CD4-positive, alpha-beta T cell treated with Interleukin-1 beta for 1 hour (primary cell): ENCODE measurements around the gene ZFHX3.

Experiments used
- DNase-seq, 2 donors: peaks; one replicate each; pipeline ENCODE4 v3.0.0-alpha.2; 2020 to 2022

Gene ZFHX3

DNA sequence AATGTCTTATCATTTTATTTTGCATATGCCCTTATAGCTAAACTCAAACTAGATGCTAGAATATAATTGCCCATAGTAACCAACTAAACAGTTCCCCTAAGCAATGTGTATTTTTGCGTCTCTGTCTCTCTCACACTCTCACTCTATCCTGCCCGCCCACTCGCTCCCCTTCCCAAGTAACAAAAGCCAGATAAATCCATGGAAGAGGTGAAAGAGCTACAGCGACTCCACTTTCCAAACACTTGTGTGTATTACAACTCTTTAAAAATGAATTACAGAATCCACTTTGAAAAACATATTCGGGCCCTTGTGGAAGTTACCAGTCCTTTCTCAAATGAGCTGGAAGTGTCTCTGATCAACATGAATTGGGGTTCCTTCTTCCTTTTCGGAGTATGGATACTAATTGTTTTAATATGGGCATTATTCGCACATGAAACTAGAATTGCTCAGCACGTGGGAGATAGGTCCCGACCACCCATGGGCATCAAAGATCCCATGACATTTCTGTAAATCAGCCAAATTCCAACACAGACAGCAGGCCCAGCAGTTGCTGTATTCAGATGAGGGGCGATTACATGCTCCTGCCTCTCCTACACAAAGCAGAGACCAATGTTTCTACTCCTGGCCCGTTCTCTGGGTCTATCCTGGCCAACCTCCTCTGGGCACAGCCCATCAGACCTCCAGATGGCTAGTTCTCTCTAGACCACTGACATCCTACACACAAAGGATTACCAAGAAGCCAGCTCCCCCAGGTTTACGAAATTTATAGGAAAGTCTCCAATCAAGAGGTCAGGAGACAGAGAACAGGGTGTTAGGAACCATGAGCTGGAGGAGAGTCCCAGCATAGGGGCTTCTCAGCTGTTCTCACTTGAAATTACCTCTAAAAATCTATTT is 121.5 kb downstream of the ZFHX3 start:
- DNase-seq = no peak

DNA sequence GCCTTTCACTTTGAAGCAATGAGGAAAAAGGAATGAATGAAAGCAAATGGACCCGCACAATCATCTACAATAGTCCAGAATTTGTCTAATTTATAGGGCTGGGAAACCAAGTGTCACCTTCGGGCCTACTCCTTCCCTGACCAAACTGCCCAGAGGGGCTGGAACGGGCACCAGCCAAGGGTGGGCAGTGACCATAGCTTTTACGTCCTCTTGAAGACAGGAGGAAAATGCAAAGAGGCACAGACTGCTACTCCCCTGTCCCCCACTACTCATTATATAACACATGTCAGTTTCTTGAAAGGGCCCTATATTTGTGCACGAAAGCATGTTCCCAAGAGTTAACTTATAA is 122.3 kb downstream of the ZFHX3 start:
- DNase-seq = no peak

DNA sequence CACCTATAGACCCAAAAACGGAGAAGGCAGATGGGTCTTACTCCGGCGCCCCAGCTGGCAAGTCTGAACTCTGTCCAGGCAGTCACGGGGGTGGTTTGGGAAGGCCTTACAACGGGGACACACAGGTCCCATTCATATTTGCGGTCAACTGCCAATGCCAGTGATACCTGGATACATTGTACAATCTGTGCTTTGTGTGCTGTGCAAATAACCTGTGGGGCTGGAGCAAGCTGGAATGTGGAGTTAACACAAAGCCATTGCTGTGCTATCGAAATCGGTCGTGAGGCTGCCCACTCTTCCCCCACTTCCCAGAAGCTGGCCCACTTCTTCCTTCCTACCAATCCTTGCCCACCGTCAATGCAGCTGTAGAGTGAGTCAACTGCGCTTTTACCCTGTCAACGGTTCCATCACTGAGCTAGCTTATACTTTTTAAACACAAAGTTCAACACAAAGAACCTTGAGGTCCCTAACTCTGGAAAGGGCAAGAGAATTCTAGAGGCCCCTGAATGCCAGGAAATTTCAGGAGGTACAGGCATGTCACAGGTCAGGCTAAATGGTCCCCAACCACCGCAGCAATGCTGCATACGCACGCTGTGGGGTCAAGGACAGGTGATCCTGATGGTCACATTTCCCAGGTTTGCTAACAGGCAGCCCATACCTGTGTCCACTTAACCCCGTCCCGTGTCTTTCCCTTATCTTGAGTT is 122.8 kb downstream of the ZFHX3 start:
- no peak for DNase-seq

DNA sequence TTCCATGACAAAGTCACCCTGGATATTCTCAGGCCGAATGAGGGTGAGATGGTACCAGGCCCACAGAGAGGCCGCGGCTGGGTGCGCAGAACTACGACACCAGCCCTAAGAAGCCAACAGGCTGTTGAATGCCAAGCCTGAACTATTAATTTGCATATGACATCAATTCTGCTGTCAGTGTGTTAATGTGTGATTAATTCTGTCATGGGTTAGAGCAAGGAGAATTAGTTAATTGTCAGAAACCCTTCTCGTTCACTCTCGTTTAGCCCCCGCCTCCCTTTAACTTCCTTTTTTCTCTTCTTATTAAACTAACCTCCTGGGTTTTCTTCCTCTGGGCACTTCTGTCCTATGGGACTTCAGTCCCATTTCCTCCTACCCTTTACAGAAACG is 123.4 kb downstream of the ZFHX3 start:
- no peak for DNase-seq

DNA sequence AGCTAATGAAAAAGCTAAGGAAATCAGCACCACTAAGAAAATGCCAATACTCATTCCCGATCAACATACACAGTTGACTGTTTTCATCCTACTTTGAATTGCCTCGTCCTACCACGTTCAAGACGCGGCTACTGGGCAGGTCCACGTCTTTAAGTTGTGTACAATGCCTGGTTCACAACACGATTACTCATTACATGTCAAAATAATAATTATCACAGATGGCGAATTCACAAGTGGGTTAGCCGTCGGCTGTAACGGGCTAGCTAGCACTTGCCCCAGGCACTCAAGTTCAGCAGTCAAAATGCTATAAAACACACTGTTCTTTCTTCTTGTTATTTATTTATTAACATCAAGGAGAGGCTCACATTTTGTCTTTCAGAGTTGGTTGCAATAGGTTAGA is 124.2 kb downstream of the ZFHX3 start:
- no peak for DNase-seq

DNA sequence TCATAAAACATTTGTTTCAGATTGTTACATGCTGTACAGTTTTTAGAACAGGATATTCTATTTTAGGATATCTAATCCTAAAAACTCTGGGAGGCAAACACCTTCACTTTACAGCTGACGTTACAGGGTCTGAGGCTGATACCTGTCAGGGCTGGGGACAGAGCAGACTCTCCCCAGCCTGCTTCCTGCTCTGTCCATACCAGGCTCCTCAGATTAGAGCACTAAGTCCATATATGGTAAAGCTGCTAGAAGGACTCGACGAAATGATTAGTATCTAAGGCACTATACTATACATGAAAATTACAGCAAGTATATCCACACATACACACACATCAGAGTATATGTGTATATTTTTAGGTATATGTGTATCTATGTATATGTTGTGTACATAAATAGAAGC is 125.2 kb downstream of the ZFHX3 start:
- DNase-seq = no peak

DNA sequence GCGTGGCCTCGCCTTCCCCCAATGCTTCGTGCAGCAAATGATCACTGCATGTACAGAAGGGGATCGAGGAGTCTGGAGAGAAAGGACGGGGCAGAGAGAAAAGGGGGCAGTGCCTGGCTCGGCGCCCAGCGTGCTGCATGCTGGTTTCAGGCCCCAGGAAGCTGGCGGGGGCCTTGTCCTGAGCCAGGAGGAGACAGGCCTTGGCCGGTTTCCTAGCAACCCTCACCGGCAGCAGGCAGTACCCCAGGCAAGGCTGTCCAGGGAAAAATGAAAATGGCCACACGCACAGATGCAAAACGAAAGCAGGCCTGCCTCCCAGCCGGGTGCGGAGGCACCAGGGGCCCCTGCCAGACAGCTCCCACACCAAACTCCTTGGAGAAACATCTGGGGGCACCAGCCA is 126.3 kb downstream of the ZFHX3 start:
- no peak for DNase-seq

DNA sequence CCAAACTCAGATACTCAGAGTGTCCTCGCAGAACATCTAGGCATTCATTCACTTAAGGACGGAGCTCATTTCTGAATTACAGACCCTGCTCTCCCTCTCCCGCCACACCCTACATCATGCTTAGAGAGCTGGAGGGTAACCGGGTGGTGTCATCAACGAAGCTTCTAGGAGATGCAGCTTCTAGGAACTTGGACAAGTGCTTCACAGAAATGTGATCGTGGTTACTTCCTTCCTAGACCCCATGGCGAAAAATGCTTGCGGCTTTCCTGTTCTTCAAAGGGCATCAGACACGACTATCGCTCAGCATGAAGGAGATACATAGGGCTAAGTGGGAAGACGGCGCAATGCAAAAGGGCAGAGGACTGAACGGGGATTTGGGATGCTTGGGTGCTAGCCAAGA is 126.8 kb downstream of the ZFHX3 start:
- peak in 1 of 2 donors; percentile 9 for DNase-seq

DNA sequence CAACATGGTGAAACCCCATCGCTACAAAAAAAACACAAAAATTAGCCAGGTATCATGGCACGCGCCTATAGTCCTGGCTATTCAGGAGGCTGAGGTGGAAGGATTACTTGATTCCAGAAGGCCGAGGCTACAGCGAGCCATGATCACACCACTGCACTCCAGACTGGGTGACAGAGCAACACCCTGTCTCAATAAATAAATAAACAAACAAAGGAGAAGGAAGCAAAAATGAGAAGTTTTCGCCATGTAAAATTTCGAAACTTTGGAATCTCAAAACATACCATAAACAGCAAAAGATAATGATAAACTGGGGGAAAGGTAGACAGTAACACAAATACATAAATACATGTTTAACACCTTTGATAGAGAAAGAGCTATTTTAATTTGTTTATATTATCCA is 130.9 kb downstream of the ZFHX3 start:
- DNase-seq = no peak

DNA sequence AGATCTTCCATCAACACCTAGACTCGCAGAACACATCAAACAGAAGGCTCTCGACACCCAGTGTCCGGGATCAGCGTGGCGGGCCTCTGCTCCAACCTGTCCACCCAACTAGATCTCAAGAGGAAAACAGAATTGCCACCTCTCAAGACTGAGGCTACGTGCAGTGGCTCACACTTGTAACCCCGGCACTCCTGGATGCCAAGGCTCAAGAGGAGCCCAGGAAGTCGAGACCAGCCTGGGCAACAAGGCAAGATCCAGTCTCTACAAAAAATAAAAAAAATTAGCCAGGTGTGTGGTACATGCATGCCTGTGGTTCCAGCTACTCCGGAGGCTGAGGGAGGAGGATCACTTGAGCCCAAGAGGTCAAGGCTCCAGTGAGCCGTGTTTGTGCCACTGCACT is 132.6 kb downstream of the ZFHX3 start:
- DNase-seq = no peak

DNA sequence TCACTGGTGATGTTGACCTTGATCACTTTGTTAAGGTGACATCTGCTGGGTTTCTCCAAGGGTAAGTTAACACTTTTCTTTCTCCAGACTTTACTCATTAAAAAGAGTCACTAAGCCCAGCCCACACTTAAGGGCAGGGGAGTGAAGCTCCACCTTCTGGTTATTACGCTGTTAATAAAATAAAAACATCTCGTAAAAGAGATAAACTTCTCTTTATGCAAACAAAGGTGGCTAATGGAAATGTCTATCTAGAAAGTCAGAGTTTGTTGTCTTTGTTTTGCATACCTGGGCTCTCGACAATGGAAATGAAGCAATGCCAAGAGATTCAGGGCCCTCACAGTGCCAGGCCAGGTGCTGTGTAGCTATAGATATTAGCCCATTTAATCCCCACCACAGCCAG is 134.4 kb downstream of the ZFHX3 start:
- no peak for DNase-seq

DNA sequence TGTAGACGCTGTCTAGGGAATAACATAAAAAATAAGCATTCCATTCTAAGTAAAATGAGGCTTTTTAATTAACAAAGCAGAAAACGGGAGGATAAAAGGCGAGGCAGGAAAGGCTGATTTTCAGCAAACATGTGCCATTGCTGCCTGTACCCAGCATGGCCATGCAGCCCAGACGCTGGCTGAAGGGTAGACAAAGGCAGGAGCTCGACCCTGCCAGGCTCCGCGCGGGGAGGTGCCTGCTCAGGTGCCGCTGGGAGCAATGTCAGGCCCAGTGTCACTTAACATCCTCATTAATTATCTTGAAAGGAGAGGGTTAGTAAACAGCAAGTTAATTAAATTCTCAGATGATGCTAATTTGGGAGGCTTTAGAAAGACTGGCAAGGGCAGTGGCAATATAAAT is 136.0 kb downstream of the ZFHX3 start:
- no peak for DNase-seq

DNA sequence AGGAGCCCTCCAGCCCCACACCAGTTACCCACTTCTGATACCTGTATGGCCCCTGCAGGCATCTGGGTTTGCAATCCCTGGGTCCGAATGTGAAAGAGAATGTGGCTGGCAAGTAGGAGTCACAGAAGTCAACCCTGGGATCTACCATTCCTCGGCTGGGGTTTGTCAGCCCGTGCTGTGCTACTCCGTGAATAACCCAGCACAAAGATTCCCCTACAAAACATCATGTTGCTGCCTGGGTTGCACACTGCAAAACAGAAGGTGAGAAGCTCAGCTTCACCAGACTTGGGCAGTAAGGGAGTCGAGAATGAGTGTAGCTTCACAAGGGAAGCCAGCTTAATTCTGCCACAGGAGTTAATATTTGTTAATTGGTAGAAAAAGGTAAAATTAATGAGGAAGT is 137.1 kb downstream of the ZFHX3 start:
- no peak for DNase-seq

DNA sequence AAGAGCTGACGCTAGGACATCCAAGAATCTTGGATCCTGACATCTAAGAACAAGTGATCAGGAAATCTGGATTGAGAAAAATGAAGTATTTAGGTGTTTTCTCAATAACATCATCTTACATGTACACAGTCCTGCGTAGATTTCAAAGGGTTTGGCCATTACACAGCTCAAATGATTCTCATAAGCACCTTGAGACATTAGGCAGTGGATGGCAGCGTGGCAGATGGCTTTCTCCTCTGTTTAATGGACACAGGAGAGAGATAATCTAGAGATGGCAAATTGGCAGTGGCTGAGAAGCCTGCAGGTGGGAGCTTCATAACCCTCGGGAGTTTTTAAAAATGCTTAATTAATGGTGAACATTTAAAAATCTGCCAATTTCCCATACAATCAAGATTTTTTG is 137.5 kb downstream of the ZFHX3 start:
- no peak for DNase-seq

DNA sequence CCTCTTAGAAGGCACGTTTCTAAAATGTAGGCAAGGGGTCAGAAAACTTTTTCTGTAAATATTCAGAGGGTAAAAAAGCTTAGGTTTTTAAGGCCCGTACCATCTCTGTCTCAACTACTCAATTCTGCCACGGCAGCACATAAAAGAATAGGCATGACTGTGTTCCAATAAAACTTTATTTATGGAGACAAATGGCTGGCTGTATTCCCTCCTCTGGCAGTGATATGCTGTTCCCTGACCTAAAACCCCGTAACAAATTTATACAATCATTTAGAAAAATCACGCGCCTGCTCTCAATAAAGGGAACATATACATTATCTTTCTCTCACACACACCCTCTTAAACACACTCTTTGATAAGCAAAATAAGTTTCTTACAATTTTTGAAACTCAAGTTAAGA is 138.7 kb downstream of the ZFHX3 start:
- no peak for DNase-seq

DNA sequence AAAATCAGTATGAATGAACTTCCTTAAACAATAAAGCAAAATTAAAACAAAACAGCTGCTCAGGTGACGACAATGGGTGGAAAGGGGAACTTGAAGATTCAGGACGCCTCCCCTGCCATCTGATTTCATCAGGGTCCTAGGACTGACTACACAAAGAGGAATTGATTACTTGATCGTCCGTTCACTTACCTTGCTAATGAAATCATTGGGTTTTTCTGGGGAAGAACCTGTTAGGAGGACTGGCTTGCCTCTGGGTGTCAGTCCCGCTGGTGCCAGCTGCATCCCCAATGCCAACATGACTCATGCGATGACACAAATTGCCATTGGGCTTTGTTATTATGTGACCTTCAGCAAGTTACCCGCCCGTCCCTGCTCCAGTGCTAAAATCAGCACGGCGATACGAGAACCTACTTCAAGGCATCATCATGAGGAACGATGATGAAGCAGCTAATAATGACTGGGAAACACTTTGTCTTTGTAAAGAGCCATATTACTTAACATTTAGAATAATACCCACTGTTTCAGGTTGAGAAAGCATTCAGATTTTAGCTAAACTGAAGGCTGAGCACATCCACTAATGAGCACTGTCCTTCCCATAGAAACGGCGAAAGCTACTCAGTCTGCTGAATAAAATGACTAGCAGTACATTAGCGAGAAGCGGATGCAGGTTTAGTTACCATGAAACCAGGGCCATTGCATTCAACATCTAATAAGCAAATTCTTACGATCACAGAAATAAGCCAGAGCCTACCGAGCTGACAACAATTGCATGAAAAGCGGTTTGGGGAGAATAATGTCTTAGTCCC is 139.4 kb downstream of the ZFHX3 start:
- DNase-seq = peak; percentile 7 to 70

DNA sequence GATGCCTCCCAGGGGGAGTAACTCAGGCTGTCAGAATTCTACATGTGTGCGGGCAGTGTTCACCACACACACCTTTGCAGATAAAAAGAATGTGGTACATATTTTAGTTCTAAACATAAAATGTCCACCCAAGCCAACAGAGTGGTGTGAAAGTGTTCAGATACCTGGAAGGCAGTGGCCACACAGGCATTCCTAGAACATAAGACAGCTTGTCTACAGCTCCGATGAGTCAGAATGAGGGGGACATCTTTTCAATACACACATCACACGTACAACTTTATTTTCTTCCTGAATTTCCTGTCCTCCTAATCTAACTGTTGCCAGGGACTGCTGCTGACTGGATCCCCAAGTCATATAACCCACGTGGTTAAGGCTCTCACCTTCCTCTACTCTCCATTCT is 142.3 kb downstream of the ZFHX3 start:
- DNase-seq = no peak

DNA sequence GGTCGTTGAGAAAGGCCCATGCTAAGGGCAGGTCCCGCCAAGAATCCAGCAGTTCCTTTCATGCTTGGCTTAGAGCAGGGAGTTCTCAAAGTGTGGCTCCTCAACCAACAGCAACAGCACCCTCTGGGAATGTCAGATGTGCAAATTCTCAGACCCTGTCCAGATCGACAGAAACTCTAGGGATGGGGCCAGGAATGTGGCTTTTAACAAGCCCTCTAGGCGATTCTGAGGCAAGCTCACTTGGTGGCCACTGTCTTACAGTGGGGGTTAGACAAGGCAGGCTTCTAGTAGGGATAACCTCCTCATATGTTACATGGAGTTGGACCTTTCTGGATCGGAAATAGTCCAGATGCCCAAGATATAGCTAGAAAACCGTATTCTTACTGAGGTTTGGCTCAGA is 144.8 kb downstream of the ZFHX3 start:
- DNase-seq = no peak

DNA sequence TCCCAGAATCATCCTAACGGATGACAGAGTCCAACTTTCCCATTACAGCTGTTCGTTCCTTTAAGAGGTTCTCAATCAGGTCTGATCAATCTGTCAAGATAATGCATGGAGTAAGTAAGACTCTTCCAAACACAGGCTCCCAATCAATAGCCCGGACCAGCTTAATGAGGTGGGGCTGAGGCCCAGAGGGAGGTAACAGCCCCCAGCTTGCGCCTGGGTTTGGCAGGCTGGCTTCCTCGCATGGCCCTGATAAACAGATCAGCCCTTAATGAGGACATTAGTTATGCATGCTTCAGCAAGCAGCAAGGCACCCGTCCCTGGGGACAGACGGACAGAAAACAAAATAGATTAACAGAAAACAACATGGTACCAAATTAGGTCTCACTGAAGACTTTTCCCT is 145.7 kb downstream of the ZFHX3 start:
- no peak for DNase-seq

DNA sequence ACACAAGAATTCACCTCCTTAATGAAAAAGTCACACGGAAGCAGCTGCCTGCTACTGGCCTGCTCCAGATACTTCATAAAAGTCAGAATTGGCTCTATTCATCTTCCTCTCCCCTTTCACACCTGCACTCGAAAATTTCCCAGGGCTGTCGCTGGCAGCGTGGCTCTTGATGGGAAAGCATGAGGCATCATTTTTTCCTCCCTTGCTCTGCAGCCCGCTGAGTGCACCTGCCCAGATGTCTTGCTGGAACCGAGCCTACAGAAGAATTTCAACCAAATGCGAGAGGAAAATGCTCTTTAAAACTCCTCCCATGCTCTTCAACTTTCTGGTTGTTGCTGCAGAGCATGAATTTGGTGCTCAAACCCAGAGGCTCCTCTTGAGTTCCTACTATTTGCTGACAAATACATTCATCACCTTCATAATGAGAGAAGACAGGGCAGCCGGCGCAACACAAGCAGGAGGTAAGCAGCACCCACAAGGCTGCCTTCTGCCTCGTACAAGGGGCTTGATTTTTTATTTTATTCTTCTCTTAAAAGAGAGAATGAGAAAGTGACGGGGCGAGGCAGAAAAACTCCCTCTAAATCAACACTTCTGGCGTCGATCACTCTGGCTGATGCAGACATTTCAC is 146.8 kb downstream of the ZFHX3 start:
- DNase-seq = no peak

DNA sequence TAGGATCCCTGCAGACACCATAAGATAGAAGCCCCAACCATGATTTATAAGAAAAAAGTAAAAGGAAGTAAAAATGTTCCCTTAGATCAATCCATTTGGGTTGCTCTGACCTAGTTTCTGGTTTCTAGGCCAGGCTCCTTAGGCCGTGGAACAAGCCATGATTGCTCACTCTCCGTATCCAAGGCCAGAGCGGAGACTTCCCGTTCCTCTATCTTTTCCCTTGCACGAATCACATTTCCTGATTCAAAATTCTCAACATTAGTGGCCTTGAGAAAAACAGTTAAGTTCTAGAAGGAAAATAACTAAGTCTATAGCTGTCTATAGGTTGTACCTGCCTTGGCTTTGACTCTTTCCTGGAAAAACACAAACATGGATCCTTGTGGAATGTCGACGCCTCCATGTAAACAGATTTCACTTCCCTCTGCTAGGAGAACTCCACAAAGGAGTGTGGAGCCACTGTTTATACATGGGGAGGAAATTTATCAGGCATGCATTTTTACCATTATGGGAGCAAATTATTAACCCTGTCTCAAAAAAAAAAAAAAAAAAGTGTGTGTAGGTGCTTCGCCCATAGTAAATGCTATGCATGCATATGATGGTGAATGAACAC is 149.6 kb downstream of the ZFHX3 start:
- no peak for DNase-seq

DNA sequence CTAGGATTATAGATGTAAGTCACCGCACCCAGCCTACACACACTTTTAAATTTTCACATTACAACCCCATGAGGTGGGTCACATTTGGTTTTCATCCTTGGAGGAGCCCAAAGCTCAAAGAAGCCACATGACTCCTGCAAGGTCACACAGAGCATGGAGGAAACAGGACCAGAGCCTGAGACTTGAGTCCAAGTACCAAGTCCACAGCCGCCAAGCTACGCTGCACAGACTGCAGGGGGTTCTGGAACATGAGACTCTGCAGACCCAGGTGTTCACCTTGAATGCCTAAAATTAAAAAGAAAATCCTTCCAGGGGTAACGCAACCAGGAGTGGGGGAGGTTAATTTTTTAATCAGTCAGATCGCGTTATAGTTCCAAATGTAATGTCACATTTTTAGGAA is 150.2 kb downstream of the ZFHX3 start:
- no peak for DNase-seq
